Mucosa of rectum (tissue), 2 donors: Measurements from ENCODE around the gene BGLAP.
A peak's percentile ranks its signal among the peaks of the same experiment; 100 is the strongest.

ENCODE experiments used
- H3K27ac ChIP-seq, 2 donors: one replicate each; pipeline ENCODE4 v1.7.0; 2013; ENCODE audit warnings: inconsistent platforms in 2 of 2, low read depth in 2 of 2, low read length in 2 of 2
- H3K27me3 ChIP-seq, 2 donors: one replicate each; pipeline ENCODE4 v1.7.0; 2013; ENCODE audit warnings: low read length in 2 of 2; ENCODE audit not compliant: control insufficient read depth in 2 of 2, insufficient read depth in 2 of 2
- H3K36me3 ChIP-seq, 2 donors: one replicate each; pipeline ENCODE4 v1.7.0; 2013; ENCODE audit warnings: low read length in 2 of 2; ENCODE audit not compliant: control insufficient read depth in 2 of 2, insufficient read depth in 2 of 2
- H3K4me1 ChIP-seq, 2 donors: one replicate each; pipeline ENCODE4 v1.7.0; 2013; ENCODE audit warnings: low read length in 2 of 2, mild to moderate bottlenecking in 1 of 2; ENCODE audit not compliant: control insufficient read depth in 2 of 2, insufficient read depth in 2 of 2
- H3K4me3 ChIP-seq, 2 donors: one replicate each; pipeline ENCODE4 v1.7.0; 2013; ENCODE audit warnings: low read length in 2 of 2
- H3K9ac ChIP-seq, 2 donors: one replicate each; pipeline ENCODE4 v1.7.0; 2013; ENCODE audit warnings: low read length in 2 of 2, low read depth in 1 of 2, mild to moderate bottlenecking in 1 of 2
- H3K9me3 ChIP-seq, 2 donors: one replicate each; pipeline ENCODE4 v1.7.0; 2013; ENCODE audit warnings: low read length in 2 of 2; ENCODE audit not compliant: control insufficient read depth in 2 of 2
- donor health status: healthy.
- donor health status: Normal muscosa, but diverticular disease.

BGLAP gene

DNA sequence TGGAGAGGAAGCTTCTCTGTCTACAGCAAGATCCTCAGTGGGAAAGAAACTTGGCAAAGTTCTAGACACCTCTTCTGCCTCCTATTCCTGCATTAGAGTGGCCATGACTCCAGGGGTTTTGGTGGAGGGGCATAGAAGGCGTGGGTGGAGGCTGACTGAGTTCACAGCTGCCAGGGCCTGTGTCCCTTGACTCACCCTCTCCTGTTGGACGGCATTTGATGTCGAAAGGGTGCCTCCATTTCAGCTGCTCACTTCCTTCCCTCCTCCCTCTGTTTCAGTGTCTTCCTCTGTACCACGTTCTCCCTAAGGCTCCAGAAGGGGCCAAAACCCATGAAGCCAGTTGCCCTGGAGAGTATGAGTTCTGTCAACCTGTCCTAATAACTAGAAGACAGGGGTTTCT, 42.8 kb downstream of the BGLAP start:
- Histone ChIP-seq H3K9me3 (no peaks in the 10 kb centered on the region), H3K27ac (no peak overlapping the region), H3K27me3 (no peaks in the 10 kb centered on the region), H3K9ac (no peak overlapping the region), H3K36me3 (peaks cover 0 to 12% of the 10 kb centered on the region in 2 donors), H3K4me1 (peaks cover 24 to 29% of the 10 kb centered on the region in 2 donors), H3K4me3 (no peak overlapping the region)

DNA sequence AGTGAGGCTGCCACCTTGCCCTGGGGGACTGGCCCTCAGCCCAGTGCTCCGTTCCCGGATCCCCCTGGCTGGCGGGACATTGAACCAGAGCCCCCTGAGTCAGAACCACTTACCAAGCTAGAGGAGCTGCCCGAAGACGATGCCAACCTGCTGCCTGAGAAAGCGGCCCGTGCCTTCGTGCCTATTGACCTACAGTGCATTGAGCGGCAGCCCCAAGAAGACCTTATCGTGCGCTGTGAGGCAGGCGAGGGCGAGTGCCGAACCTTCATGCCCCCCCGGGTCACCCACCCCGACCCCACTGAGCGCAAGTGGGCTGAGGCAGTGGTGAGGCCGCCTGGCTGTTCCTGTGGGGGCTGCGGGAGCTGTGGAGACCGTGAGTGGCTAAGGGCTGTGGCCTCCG, 43.5 kb downstream of the BGLAP start:
- Histone ChIP-seq H3K9me3 (no peaks in the 10 kb centered on the region), H3K4me1 (peaks cover 24 to 29% of the 10 kb centered on the region in 2 donors), H3K4me3 (no peak overlapping the region), H3K27ac (no peak overlapping the region), H3K36me3 (peaks cover 0 to 7% of the 10 kb centered on the region in 2 donors), H3K27me3 (no peaks in the 10 kb centered on the region), H3K9ac (no peak overlapping the region)

GRCh38 chr1:156286061-156286460, 44.1 kb downstream of the BGLAP start:
- Histone ChIP-seq H3K27me3 (no peaks in the 10 kb centered on the region), H3K9me3 (no peaks in the 10 kb centered on the region), H3K27ac (no peak overlapping the region), H3K9ac (no peak overlapping the region), H3K36me3 (peaks cover 0 to 6% of the 10 kb centered on the region in 2 donors), H3K4me1 (peaks cover 23 to 29% of the 10 kb centered on the region in 2 donors), H3K4me3 (no peak overlapping the region)

GRCh38 chr1:156289857-156290256, 47.9 kb downstream of the BGLAP start:
- H3K4me1 ChIP-seq, result peaks cover 3 to 10% of the 10 kb centered on the region in 2 donors
- no peak overlapping the region for H3K27ac ChIP-seq
- H3K4me3 ChIP-seq, result no peak overlapping the region

DNA sequence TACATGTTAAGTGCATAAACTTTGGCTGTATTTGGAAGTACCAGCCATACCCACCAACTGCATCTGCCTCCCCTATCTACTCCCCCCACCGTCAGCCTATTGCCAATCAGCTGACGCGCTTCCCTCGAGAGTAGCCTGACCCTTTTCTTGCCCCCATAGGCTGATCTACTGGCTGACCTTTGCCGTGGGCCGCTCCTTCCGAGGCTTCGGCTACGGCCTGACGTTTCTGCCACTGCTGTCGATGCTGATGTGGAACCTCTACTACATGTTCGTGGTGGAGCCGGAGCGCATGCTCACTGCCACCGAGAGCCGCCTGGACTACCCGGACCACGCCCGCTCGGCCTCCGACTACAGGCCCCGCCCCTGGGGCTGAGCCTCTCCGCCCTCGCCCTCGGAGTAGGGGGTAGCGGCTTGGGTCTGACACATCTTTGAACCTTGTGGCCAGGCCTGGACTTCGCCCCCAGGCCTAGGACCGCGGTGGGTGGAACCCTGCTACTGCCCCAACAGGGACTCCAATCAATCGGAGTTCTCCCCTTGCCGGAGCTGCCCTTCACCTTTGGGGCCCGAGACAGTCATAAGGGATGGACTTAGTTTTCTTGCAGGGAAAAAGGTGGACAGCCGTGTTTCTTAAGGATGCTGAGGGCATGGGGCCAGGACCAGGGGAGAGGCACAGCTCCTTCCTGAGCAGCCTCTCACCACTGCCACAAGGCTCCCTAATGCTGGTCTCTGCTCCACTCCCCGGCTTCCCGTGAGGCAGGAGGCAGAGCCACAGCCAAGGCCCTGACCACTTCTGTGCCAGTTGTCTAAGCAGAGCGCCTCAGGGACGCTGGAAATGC, 49.5 kb downstream of the BGLAP start:
- Histone ChIP-seq H3K4me3 (peak overlapping the region; percentile 51 to 82), H3K27me3 (no peaks in the 10 kb centered on the region), H3K9me3 (no peaks in the 10 kb centered on the region), H3K27ac (peak overlapping the region; percentile 46 to 61), H3K9ac (peak overlapping the region; percentile 57 to 81), H3K36me3 (peaks cover 6 to 9% of the 10 kb centered on the region in 2 donors), H3K4me1 (peaks cover 14% of the 10 kb centered on the region in 2 donors)

More at GRCh38 chr1:156289857-156290256, 47.9 kb downstream of the BGLAP start:
- peaks cover 6 to 9% of the 10 kb centered on the region in 2 donors for H3K36me3 ChIP-seq
- no peak overlapping the region for H3K9ac ChIP-seq
- H3K9me3 ChIP-seq, result no peaks in the 10 kb centered on the region
- no peaks in the 10 kb centered on the region for H3K27me3 ChIP-seq
